NAMALWA (cell line): Measurements from ENCODE around the gene GRK5.

Experiments
- DNase-seq: peaks from one replicate; pipeline ENCODE4 v3.0.0-alpha.2; 2015; ENCODE audit warnings: low spot score

Gene GRK5

GRCh38 chr10:119316002-119316358 lies 108.6 kb downstream of the GRK5 start:
- DNase-seq, result no peak

DNA sequence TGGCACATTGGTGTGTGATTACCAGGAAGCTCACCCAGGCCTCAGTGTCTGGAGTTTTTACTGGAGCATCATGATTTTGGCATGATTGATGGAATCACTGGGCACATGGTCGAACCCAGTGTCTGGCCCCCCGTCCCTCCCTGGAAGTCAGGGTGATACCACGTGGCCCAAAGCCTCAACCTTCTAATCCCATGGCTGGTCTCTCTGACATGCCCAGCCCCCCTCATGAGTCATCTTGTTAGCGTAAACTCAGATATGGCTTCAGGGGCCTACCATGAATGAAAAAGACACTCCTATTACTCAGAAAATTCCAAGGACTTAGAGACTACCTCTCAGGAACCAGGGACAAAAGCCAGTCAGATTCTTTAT lies 109.3 kb downstream of the GRK5 start:
- DNase-seq, result no peak

GRCh38 chr10:119318411-119319160 lies 111.2 kb downstream of the GRK5 start:
- no peak for DNase-seq

GRCh38 chr10:119319161-119319919 lies 112.0 kb downstream of the GRK5 start:
- DNase-seq, result no peak

DNA sequence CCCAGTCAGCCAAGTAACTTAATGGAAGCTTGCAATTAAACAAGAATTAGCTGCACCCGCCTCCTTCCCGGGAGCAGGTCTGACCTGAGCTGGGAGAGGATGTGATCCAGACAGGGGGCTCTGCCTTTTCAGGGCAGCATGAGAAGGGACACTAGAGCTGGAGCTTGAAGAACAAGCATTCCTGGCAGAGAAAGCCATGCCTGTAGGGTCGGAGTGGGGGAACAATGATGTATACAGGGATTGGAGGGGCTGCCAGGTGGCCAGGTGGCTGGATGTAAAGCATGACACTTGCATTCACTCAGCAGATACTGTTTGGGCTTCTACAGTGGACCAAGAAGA lies 112.5 kb downstream of the GRK5 start:
- DNase-seq, result no peak

GRCh38 chr10:119320981-119321380 lies 113.6 kb downstream of the GRK5 start:
- DNase-seq, result no peak

DNA sequence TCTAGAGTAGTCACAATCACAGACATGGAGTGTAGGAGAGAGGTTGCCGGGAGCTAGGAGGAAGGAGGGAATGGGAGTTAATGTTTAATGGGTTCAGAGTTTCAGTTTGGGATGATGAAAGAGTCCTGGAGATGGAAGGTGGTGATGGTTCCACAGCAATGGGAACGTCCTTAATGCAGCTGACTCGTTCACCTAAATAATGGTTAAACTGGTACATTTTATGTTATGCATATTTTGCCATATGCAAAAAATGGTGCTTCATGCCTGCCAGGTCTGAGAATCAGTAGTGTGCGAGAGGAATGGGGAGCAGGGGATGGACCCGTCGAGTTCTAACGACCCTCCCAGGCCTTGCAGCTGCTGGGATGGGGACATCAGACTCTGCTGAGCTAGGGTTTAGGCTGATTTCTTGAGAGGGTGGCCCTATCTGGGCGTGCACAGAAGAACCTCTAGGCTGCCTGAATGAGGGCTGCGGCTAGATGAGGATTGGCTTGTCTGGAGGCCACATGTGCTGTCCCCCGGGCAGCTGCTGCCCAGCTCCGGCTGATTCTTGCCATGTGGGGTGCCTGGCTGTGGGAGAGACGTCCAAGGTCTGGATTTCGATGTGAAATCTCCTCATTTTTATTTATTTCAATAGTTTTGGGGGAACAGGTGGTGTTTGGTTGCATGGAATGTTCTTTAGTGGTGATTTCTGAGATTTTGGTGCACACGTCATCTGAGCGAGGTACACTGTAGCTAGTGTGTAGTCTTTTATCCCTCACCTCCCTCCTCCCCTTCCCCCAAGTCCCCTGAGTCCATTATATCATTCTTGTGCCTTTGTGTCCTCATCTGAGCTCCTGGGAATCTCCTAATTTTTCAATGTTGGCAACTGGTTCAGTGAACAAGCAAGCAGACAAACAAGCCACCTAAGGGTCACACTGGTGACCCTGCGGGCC lies 116.0 kb downstream of the GRK5 start:
- no peak for DNase-seq

DNA sequence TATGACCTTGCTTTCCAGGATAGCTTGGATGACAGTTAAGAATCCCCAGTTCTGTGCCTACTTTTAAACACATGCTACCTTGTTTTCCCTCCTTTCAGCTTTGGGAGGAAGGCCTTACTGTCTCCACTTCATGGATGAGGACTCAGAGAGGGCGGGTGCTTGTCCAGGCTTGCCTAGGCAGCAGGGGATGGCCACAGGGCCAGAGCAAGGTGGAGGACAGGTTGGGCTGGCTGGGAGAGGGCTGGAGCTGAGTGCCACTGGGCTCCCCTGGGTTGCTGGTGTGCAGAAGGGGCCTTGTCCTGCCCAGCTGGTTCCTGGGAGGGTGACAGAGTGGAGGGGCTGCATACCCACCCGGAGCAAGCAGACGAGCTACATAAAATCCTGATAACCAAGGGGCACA lies 117.8 kb downstream of the GRK5 start:
- no peak for DNase-seq

DNA sequence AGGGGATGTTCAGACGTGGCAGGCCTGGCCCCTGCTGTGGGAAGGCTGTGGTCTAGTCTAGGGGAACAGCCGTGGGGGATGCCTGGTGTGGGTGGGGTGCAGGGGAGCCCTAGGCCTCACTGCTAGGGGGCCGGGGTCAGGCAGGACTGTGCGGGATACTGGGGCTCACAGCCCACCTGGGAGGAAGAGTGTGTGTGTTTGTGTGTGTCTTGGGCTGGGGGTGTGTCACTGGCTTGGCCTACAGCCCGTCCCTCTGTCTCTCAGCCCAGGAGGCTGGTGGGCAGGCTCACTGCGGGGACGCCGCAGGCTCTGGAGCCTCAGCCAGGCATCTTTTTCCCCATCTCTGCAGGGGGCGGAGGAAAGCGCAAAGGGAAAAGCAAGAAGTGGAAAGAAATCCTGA lies 118.8 kb downstream of the GRK5 start:
- no peak for DNase-seq

- DNase-seq, result no peak
Observed at GRCh38 chr10:119327096-119327745, 119.8 kb downstream of the GRK5 start.

DNA sequence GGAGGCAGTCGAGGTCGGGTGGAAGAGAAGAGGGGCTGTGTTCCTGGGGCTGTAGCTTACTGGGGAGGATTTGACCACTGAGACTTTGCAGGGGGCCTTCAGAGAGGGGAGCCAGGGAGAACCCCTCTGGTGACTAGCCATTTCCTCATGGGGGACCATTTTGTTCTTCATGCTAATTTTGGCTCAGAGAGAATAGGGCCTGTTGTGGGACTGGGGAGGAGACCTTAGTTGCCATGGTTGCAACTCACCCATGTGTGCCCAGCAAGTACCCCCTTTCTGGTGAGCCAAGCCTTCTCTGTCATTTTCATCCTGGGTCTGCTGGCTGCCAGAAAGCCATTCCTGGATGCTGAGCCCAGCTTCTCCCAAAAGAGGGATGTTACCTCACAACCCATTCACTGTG lies 120.9 kb downstream of the GRK5 start:
- no peak for DNase-seq

DNA sequence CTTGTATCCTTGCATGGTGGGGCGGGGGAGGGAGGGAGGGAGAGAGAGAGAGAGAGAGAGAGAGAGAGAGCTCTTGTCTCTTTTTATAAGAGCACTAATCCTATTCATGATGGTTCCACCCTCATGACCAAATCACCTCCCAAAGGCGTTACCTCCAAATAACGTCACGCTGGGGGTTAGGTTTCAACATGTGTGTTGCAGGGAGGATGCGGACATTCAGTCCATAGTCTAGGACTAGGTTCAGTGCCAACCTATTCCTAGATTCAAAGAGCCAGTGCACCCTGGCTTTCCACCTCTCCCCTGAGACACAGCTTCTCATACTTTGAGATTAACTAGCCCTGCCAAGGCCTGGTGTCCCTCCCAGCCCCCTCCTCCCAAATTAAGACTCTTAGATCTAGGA lies 123.0 kb downstream of the GRK5 start:
- DNase-seq, result no peak

GRCh38 chr10:119331061-119331460 lies 123.7 kb downstream of the GRK5 start:
- no peak for DNase-seq

DNA sequence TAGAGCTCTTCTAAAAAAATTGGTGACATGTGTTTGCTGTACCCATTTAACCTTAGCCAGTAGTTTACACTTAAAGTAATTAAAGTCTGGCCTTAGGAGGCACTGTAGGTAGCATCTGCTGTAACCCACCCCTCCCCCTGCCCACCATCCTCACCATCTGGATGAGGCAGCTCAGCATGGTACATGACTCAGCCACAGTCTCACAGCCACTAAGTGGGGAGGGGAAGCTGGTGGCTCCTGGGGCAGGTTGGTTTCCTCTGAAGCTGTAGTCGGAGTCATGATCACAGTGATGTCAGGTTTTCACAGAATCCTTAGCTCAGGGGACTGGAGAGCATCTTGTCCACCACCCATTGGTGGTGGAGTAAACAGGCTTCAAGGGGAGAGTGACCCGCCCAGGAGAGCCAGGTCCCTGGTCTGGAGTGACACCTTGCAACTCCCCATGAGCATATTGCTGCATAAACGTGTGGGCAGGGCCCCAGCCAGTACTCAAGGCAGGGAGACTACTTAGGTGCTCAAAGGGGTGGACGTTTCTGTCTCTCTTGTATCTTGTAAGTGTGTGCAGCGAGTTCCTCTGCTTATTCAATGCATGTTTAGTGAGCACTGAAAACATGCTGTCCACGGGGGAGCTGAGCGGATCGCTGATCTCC lies 125.9 kb downstream of the GRK5 start:
- DNase-seq, result peak; percentile 34

DNA sequence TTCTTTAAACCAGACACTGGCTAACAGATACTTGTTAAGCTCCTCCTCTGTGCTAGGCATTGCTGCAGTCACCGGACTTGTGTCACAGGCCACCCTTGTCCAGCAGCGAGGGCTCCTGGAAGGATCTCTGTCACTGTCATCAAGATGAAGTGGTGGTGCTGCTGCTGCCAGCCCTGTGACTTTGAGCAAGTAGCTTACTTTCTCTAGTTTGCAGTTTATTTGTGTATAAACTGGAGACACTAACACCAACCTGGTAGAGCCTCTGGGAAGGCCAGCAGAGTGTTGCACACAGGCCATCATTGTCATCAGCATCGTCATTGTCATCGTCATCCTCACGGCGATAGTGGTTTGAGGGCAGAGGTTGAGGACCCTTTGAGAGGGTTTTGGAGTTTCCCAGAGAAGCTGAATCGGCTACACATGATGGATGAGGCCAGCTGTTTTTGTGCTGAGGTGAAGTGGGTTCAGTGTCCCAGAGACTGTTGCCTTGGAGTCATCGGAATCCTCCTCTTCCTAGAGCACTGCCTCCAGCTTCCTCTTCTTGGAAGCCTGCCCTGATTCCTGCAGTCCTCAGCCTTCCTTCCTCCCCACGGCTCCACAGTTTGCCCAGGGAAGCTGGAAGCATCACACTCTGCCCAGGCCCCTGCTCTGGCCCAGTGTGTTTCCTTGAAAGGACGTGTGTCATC lies 128.4 kb downstream of the GRK5 start:
- no peak for DNase-seq

GRCh38 chr10:119336599-119336998 lies 129.2 kb downstream of the GRK5 start:
- no peak for DNase-seq

DNA sequence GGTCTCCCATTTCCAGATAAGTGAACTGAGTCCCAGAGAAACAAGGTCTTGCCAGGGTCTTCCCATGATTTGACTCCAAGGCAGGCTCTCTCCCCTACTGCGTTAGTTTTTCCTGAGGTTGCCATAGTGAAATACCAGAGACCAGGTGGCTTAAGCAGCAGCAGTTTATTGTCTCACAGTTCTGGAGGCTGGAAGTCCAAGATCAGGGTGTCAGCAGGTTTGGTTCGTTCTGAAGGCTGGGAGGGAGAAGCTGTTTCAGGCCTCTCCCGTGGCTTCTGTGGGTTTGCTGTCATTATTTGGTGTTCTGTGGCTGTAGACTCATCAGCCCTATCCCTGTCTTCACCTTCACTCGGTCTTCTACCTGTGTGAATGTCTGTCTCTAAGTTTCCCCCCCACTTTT lies 129.9 kb downstream of the GRK5 start:
- no peak for DNase-seq

DNA sequence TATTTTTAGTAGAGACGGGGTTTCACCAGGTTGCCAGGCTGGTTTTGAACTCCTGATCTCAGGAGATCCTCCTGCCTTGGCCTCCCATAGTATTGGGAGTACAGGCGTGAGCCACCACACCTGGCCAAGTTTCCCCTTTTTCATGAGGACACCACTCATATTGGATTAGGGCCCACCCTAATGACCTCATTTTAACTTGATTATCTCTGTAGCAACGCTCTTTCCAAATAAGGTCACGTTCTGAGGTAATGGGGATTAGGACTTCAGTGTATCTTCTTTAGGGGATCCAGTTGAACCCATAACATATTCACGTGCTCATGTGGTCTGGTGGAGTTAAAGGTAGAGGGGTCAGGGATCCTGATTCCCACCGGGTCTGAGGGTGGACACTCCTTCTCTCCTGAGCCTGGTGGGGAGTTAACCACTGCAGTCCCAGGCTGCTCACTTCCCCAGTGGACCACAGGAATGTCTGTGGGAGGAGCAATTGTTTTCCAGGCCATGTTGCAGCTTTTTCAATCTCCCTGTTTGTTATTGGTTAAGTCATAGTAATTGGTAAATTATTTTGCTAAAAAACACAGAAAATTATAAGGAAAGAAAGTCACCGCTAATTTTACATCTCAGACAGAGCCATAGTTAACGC lies 130.5 kb downstream of the GRK5 start:
- no peak for DNase-seq

- no peak for DNase-seq
Observed at GRCh38 chr10:119339109-119339508, 131.7 kb downstream of the GRK5 start.

- DNase-seq, result no peak
Observed at GRCh38 chr10:119340893-119341458, 133.6 kb downstream of the GRK5 start.
